CD8-positive, alpha-beta memory T cell (primary cell): ENCODE data around the gene NANOS1. TPM values are rescaled to one million over a fixed set of nuclear protein-coding genes. Genes with fewer than 3 reads are reported as not detected.

Experiments
- CTCF ChIA-PET: fragments of 350-600 bp; sonication (Branson Sonifier 250); formaldehyde crosslinking; loops from one replicate; lab custom pipeline; 2021; ENCODE audit warnings: antibody characterized with exemption; lab: Charles Lee
- POLR2A ChIA-PET: fragments of 350-600 bp; sonication (Branson Sonifier 250); formaldehyde crosslinking; loops from one replicate; lab custom pipeline; 2021; ENCODE audit warnings: antibody characterized with exemption; lab: Charles Lee
- DNase-seq, 5 donors: peaks; one replicate each; pipeline versions ENCODE4 v3.0.0 to v3.0.0-alpha.2; 2020 to 2022; ENCODE audit warnings: mixed read lengths in 1 of 5
- H3K27ac ChIP-seq: one replicate; pipeline ENCODE4 v1.7.0; 2013; ENCODE audit warnings: low read depth, mild to moderate bottlenecking, low read length, moderate library complexity
- H3K27me3 ChIP-seq: 2 replicates; pipeline ENCODE4 v1.7.0; 2013; ENCODE audit warnings: low read length, mild to moderate bottlenecking; ENCODE audit not compliant: insufficient read depth, poor library complexity, severe bottlenecking
- H3K36me3 ChIP-seq: 2 replicates; pipeline ENCODE4 v1.7.0; 2013; ENCODE audit warnings: mild to moderate bottlenecking, low read length, moderate library complexity; ENCODE audit not compliant: insufficient read depth
- H3K4me1 ChIP-seq: 2 replicates; pipeline ENCODE4 v1.7.0; 2013; ENCODE audit warnings: mild to moderate bottlenecking, low read length, moderate library complexity; ENCODE audit not compliant: insufficient read depth
- H3K4me3 ChIP-seq: 2 replicates; pipeline ENCODE4 v1.7.0; 2013; ENCODE audit warnings: mild to moderate bottlenecking, low read length
- H3K9me3 ChIP-seq: 2 replicates; pipeline ENCODE4 v1.7.0; 2013; ENCODE audit warnings: mild to moderate bottlenecking, low read length
- H3K27ac Mint-ChIP-seq, 8 donors: one replicate each; pipeline ENCODE4 v1.8.0; 2020 to 2021; ENCODE audit warnings: mixed read lengths in 8 of 8, mild to moderate bottlenecking in 6 of 8, inconsistent platforms in 3 of 8, moderate library complexity in 3 of 8
- H3K27me3 Mint-ChIP-seq, 2 donors: one replicate each; pipeline ENCODE4 v1.8.0; 2020 to 2021; ENCODE audit warnings: mixed read lengths in 2 of 2, mild to moderate bottlenecking in 1 of 2, moderate library complexity in 1 of 2
- H3K36me3 Mint-ChIP-seq, 3 donors: one replicate each; pipeline ENCODE4 v1.8.0; 2020 to 2021; ENCODE audit warnings: mixed read lengths in 3 of 3, inconsistent platforms in 1 of 3, mild to moderate bottlenecking in 1 of 3
- H3K4me1 Mint-ChIP-seq, 3 donors: one replicate each; pipeline ENCODE4 v1.8.0; 2020 to 2021; ENCODE audit warnings: mixed read lengths in 3 of 3, inconsistent platforms in 1 of 3, mild to moderate bottlenecking in 1 of 3
- H3K4me3 Mint-ChIP-seq, 7 donors: one replicate each; pipeline ENCODE4 v1.8.0; 2020 to 2021; ENCODE audit warnings: mixed read lengths in 7 of 7, mild to moderate bottlenecking in 6 of 7, moderate library complexity in 4 of 7, inconsistent platforms in 2 of 7
- H3K9me3 Mint-ChIP-seq, 5 donors: one replicate each; pipeline ENCODE4 v1.8.0; 2020 to 2022; ENCODE audit warnings: mixed read lengths in 5 of 5, mild to moderate bottlenecking in 3 of 5, moderate library complexity in 2 of 5, inconsistent platforms in 1 of 5
- polyA plus RNA-seq: library from polyadenylated mRNA; unstranded; fragments of 300-500 nt; fragmentation: Illumina TruSeq; gene quantifications from one replicate; pipeline ENCODE4 v1.2.3, GENCODE V29; 2021
- total RNA-seq, 2 experiments: library from RNA; stranded (reverse); gene quantifications; one replicate each; pipeline ENCODE4 v1.2.3, GENCODE V29; 2021

NANOS1 gene
- total and polyA plus RNA-seq, 3 experiments from 2014 or later = 0.07 to 0.61 (median 0.22) TPM

GRCh38 chr10:118986815-118987790 lies 42.4 kb upstream of the NANOS1 start:
- peaks cover 12 to 24% (median 19%) of the 10 kb centered on the region in 5 donors for H3K9me3 Mint-ChIP-seq
- ChIA-PET CTCF (no interaction called here), POLR2A (no interaction called here)
- H3K27me3 Mint-ChIP-seq = peaks cover 0 to 9% of the 10 kb centered on the region in 2 donors
- peak overlapping the region in 5 of 8 donors; percentile 32 to 61 (median 53) for H3K27ac Mint-ChIP-seq
- no peak for DNase-seq
- Histone ChIP-seq H3K4me1 (no peaks in the 10 kb centered on the region), H3K36me3 (no peaks in the 10 kb centered on the region), H3K9me3 (no peaks in the 10 kb centered on the region), H3K27me3 (no peaks in the 10 kb centered on the region), H3K27ac (no peak overlapping the region), H3K4me3 (no peak overlapping the region)
- H3K36me3 Mint-ChIP-seq = peaks cover 2 to 23% (median 8%) of the 10 kb centered on the region in 3 donors
- peak overlapping the region in 5 of 7 donors; percentile 20 to 60 (median 44) for H3K4me3 Mint-ChIP-seq
- H3K4me1 Mint-ChIP-seq = peaks cover 9 to 10% (median 9%) of the 10 kb centered on the region in 3 donors

- H3K36me3 Mint-ChIP-seq = peaks cover 2 to 6% (median 4%) of the 10 kb centered on the region in 3 donors
- no peaks in the 10 kb centered on the region for H3K9me3 ChIP-seq
Observed at GRCh38 chr10:118990326-118990725, 39.2 kb upstream of the NANOS1 start.

GRCh38 chr10:118992496-118992895 lies 37.0 kb upstream of the NANOS1 start:
- CTCF ChIA-PET = no interaction called here
- peaks cover 0 to 2% (median 0%) of the 10 kb centered on the region in 3 donors for H3K36me3 Mint-ChIP-seq
- H3K27me3 Mint-ChIP-seq = peaks cover 2 to 3% of the 10 kb centered on the region in 2 donors

More at GRCh38 chr10:118990326-118990725, 39.2 kb upstream of the NANOS1 start:
- Mint-ChIP-seq H3K27ac (no peak overlapping the region), H3K4me3 (no peak overlapping the region), H3K4me1 (peaks cover 9 to 10% (median 9%) of the 10 kb centered on the region in 3 donors), H3K9me3 (peaks cover 6 to 8% (median 7%) of the 10 kb centered on the region in 5 donors), H3K27me3 (peaks cover 0 to 5% of the 10 kb centered on the region in 2 donors)
- H3K36me3 ChIP-seq = no peaks in the 10 kb centered on the region
- H3K27me3 ChIP-seq = no peaks in the 10 kb centered on the region
- no peaks in the 10 kb centered on the region for H3K4me1 ChIP-seq
- no peak overlapping the region for H3K4me3 ChIP-seq
- ChIA-PET POLR2A (no interaction called here), CTCF (no interaction called here)
- DNase-seq = no peak
- no peak overlapping the region for H3K27ac ChIP-seq

GRCh38 chr10:118993214-118993613 lies 36.3 kb upstream of the NANOS1 start:
- ChIA-PET POLR2A (no interaction called here), CTCF (no interaction called here)
- Mint-ChIP-seq H3K4me3 (no peak overlapping the region), H3K9me3 (peaks cover 0 to 2% (median 0%) of the 10 kb centered on the region in 5 donors), H3K27me3 (peaks cover 2 to 8% of the 10 kb centered on the region in 2 donors), H3K27ac (peak overlapping the region in 1 of 8 donors; percentile 21), H3K4me1 (no peaks in the 10 kb centered on the region), H3K36me3 (peaks cover 0 to 2% (median 0%) of the 10 kb centered on the region in 3 donors)
- Histone ChIP-seq H3K36me3 (no peaks in the 10 kb centered on the region), H3K4me1 (no peaks in the 10 kb centered on the region), H3K9me3 (no peaks in the 10 kb centered on the region), H3K27ac (no peak overlapping the region), H3K27me3 (no peaks in the 10 kb centered on the region), H3K4me3 (no peak overlapping the region)
- no peak for DNase-seq

More at GRCh38 chr10:118992496-118992895, 37.0 kb upstream of the NANOS1 start:
- no peaks in the 10 kb centered on the region for H3K9me3 ChIP-seq
- peaks cover 0 to 2% (median 0%) of the 10 kb centered on the region in 5 donors for H3K9me3 Mint-ChIP-seq
- POLR2A ChIA-PET = no interaction called here
- H3K27ac Mint-ChIP-seq = no peak overlapping the region
- no peaks in the 10 kb centered on the region for H3K36me3 ChIP-seq
- no peak overlapping the region for H3K4me3 ChIP-seq
- peaks cover under 1 to 1% (median under 1%) of the 10 kb centered on the region in 3 donors for H3K4me1 Mint-ChIP-seq
- DNase-seq = no peak
- H3K27ac ChIP-seq = no peak overlapping the region
- H3K4me3 Mint-ChIP-seq = no peak overlapping the region
- H3K4me1 ChIP-seq = no peaks in the 10 kb centered on the region
- H3K27me3 ChIP-seq = no peaks in the 10 kb centered on the region

GRCh38 chr10:118994321-118994720 lies 35.2 kb upstream of the NANOS1 start:
- Histone ChIP-seq H3K36me3 (no peaks in the 10 kb centered on the region), H3K27ac (no peak overlapping the region), H3K9me3 (no peaks in the 10 kb centered on the region), H3K4me3 (no peak overlapping the region), H3K27me3 (no peaks in the 10 kb centered on the region), H3K4me1 (no peaks in the 10 kb centered on the region)
- H3K27me3 Mint-ChIP-seq = peaks cover 6 to 15% of the 10 kb centered on the region in 2 donors
- POLR2A ChIA-PET = no interaction called here
- peaks cover 0 to 2% (median 0%) of the 10 kb centered on the region in 3 donors for H3K36me3 Mint-ChIP-seq
- no peaks in the 10 kb centered on the region for H3K4me1 Mint-ChIP-seq
- CTCF ChIA-PET = no interaction called here
- H3K4me3 Mint-ChIP-seq = no peak overlapping the region
- no peak for DNase-seq
- peaks cover 0 to 2% (median 0%) of the 10 kb centered on the region in 5 donors for H3K9me3 Mint-ChIP-seq
- H3K27ac Mint-ChIP-seq = peak overlapping the region in 1 of 8 donors; percentile 29

- Histone ChIP-seq H3K27me3 (no peaks in the 10 kb centered on the region), H3K4me1 (no peaks in the 10 kb centered on the region), H3K36me3 (no peaks in the 10 kb centered on the region), H3K27ac (no peak overlapping the region), H3K4me3 (no peak overlapping the region), H3K9me3 (no peaks in the 10 kb centered on the region)
- Mint-ChIP-seq H3K27me3 (peaks cover 6 to 22% of the 10 kb centered on the region in 2 donors), H3K4me3 (no peak overlapping the region), H3K4me1 (no peaks in the 10 kb centered on the region), H3K9me3 (no peaks in the 10 kb centered on the region), H3K27ac (peak overlapping the region in 1 of 8 donors; percentile 43), H3K36me3 (peaks cover 0 to 2% (median 0%) of the 10 kb centered on the region in 3 donors)
- ChIA-PET POLR2A (no interaction called here), CTCF (no interaction called here)
- no peak for DNase-seq
Observed at GRCh38 chr10:118995739-118996138, 33.8 kb upstream of the NANOS1 start.

- Mint-ChIP-seq H3K36me3 (peaks cover 0 to 2% (median 0%) of the 10 kb centered on the region in 3 donors), H3K4me3 (no peak overlapping the region), H3K9me3 (peaks cover 0 to 3% (median 0%) of the 10 kb centered on the region in 5 donors), H3K27me3 (peaks cover 12 to 34% of the 10 kb centered on the region in 2 donors), H3K27ac (no peak overlapping the region), H3K4me1 (no peaks in the 10 kb centered on the region)
- POLR2A ChIA-PET = no interaction called here
- H3K27me3 ChIP-seq = no peaks in the 10 kb centered on the region
- no peak overlapping the region for H3K4me3 ChIP-seq
- H3K27ac ChIP-seq = no peak overlapping the region
- no peaks in the 10 kb centered on the region for H3K36me3 ChIP-seq
- no peak for DNase-seq
- no peaks in the 10 kb centered on the region for H3K4me1 ChIP-seq
- CTCF ChIA-PET = no interaction called here
- no peaks in the 10 kb centered on the region for H3K9me3 ChIP-seq
Observed at GRCh38 chr10:118997379-118997778, 32.1 kb upstream of the NANOS1 start.

- H3K27ac ChIP-seq = no peak overlapping the region
- Mint-ChIP-seq H3K36me3 (peaks cover 0 to 1% (median 0%) of the 10 kb centered on the region in 3 donors), H3K4me1 (no peaks in the 10 kb centered on the region), H3K27ac (no peak overlapping the region), H3K27me3 (peaks cover 12 to 35% of the 10 kb centered on the region in 2 donors), H3K4me3 (no peak overlapping the region), H3K9me3 (peaks cover 0 to 3% (median 0%) of the 10 kb centered on the region in 5 donors)
- no peaks in the 10 kb centered on the region for H3K36me3 ChIP-seq
- H3K4me1 ChIP-seq = no peaks in the 10 kb centered on the region
- no peak overlapping the region for H3K4me3 ChIP-seq
- DNase-seq = no peak
- ChIA-PET CTCF (no interaction called here), POLR2A (no interaction called here)
- no peaks in the 10 kb centered on the region for H3K9me3 ChIP-seq
- no peaks in the 10 kb centered on the region for H3K27me3 ChIP-seq
Observed at GRCh38 chr10:118998183-118998582, 31.3 kb upstream of the NANOS1 start.
